NCI-H2227 (cell line): ENCODE measurements around the gene TSPAN18.
A peak's percentile ranks its signal among the peaks of the same experiment; 100 is the strongest.

Source experiments
- DNase-seq: peaks from one replicate; lab custom pipeline; 2025; ENCODE audit not compliant: unreplicated experiment; lab: John Stamatoyannopoulos, UW

TSPAN18 gene

GRCh38 chr11:44906649-44907048, 179.9 kb downstream of the TSPAN18 start:
- no peak for DNase-seq

- no peak for DNase-seq
Observed at GRCh38 chr11:44909557-44909956, 182.8 kb downstream of the TSPAN18 start.

- DNase-seq: no peak
Observed at GRCh38 chr11:44910591-44910990, 183.8 kb downstream of the TSPAN18 start.

- peak; percentile 93 for DNase-seq
Observed at GRCh38 chr11:44911029-44911814, 184.5 kb downstream of the TSPAN18 start.

GRCh38 chr11:44912270-44912987, 185.7 kb downstream of the TSPAN18 start:
- DNase-seq: no peak

- DNase-seq: no peak
Observed at GRCh38 chr11:44913502-44913901, 186.7 kb downstream of the TSPAN18 start.

- DNase-seq: no peak
Observed at GRCh38 chr11:44914105-44914504, 187.3 kb downstream of the TSPAN18 start.

- no peak for DNase-seq
Observed at GRCh38 chr11:44915004-44915403, 188.2 kb downstream of the TSPAN18 start.

- DNase-seq: no peak
Observed at GRCh38 chr11:44915621-44916020, 188.9 kb downstream of the TSPAN18 start.

- DNase-seq: no peak
Observed at GRCh38 chr11:44916331-44916730, 189.6 kb downstream of the TSPAN18 start.

GRCh38 chr11:44916801-44917385, 190.1 kb downstream of the TSPAN18 start:
- no peak for DNase-seq

- DNase-seq: no peak
Observed at GRCh38 chr11:44917741-44918140, 191.0 kb downstream of the TSPAN18 start.

- DNase-seq: no peak
Observed at GRCh38 chr11:44920451-44920850, 193.7 kb downstream of the TSPAN18 start.

GRCh38 chr11:44923115-44923514, 196.4 kb downstream of the TSPAN18 start:
- DNase-seq: no peak

- no peak for DNase-seq
Observed at GRCh38 chr11:44923806-44924205, 197.0 kb downstream of the TSPAN18 start.

- DNase-seq: no peak
Observed at GRCh38 chr11:44926036-44926435, 199.3 kb downstream of the TSPAN18 start.

GRCh38 chr11:44927174-44927661, 200.5 kb downstream of the TSPAN18 start:
- peak; percentile 93 for DNase-seq

- no peak for DNase-seq
Observed at GRCh38 chr11:44928144-44928543, 201.4 kb downstream of the TSPAN18 start.

- DNase-seq: no peak
Observed at GRCh38 chr11:44928816-44929215, 202.1 kb downstream of the TSPAN18 start.

- peak; percentile 33 for DNase-seq
Observed at GRCh38 chr11:44930588-44931302, 204.0 kb downstream of the TSPAN18 start.

- no peak for DNase-seq
Observed at GRCh38 chr11:44931466-44931865, 204.7 kb downstream of the TSPAN18 start.
